ENCODE results near the gene IQCK. TPM values are rescaled to one million over a fixed set of nuclear protein-coding genes. Genes with fewer than 3 reads are reported as not detected.

Gene IQCK
- total RNA-seq, 3 donors from 2014 or later: 25.9 to 63.8 (median 34.7) TPM

DNA sequence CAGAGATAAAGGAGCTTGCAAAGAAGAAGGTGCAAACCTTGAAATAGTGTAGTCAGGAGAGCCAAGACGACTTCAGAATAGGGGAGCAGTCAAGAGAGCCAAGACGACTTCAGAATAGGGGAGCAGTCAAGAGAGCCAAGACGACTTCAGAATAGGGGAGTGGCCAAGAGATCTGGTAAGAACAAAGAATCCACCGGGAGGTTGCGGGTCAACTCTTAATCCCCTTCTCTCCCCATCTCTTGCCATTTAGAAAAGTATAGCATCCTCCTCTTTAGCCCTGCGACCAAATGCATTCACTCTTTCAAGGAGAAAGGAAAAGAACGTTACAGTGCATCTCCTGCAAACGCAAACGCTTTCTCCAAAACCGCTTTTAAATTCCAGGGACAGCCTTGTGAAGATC lies 757 bp upstream of the IQCK start:
- H3K4me3 ChIP-seq: peak overlapping the region; percentile 69 to 99 (median 88)
- no peak for DNase-seq (ENCODE audit: low spot score in 2 of 2)
- TF ChIP-seq POLR2AphosphoS5 (IDR thresholded peaks at IDR 0.05): no peak
- TF ChIP-seq, protein P1, sequence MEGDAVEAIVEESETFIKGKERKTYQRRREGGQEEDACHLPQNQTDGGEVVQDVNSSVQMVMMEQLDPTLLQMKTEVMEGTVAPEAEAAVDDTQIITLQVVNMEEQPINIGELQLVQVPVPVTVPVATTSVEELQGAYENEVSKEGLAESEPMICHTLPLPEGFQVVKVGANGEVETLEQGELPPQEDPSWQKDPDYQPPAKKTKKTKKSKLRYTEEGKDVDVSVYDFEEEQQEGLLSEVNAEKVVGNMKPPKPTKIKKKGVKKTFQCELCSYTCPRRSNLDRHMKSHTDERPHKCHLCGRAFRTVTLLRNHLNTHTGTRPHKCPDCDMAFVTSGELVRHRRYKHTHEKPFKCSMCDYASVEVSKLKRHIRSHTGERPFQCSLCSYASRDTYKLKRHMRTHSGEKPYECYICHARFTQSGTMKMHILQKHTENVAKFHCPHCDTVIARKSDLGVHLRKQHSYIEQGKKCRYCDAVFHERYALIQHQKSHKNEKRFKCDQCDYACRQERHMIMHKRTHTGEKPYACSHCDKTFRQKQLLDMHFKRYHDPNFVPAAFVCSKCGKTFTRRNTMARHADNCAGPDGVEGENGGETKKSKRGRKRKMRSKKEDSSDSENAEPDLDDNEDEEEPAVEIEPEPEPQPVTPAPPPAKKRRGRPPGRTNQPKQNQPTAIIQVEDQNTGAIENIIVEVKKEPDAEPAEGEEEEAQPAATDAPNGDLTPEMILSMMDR (IDR thresholded peaks at IDR 0.05): no peak
- TF ChIP-seq POLR2A (IDR thresholded peaks at IDR 0.05): no peak
- peak overlapping the region; percentile 76 to 94 for H3K27ac ChIP-seq
- H3K27me3 ChIP-seq: no peaks in the 10 kb centered on the region
- intact Hi-C loops (cut with DNase I; ENCODE audit: low total_unique reads): loop anchor here (10.0 kb wide), 1 partner anchor 167 kb away; the partner anchor contains the start of gene GPRC5B
- no peaks in the 10 kb centered on the region for H3K9me3 ChIP-seq
- no peaks in the 10 kb centered on the region for H3K36me3 ChIP-seq
- peaks cover 5 to 24% of the 10 kb centered on the region in 2 donors for H3K4me1 ChIP-seq

DNA sequence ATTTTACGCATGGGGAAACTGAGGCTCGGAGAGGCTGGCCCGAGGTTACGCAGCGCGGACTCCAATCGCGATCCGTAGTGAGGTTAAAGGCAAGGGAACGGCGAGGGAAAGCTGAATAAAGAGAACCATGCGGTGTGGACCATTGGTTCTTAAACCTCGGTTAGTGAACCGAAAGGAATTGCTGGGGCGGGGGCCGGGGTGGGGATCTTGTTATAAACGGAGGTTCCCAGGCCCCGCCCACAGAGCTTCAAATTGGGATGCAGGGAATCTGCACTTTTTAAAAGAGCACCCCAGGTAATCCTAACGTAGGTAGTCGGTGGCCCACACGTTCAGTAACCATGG lies 524 bp downstream of the IQCK start:
- peak overlapping the region; percentile 76 to 94 for H3K27ac ChIP-seq
- intact Hi-C loops (cut with DNase I; ENCODE audit: low total_unique reads): loop anchor here (10.0 kb wide), 1 partner anchor 166 kb away; the partner anchor contains the start of gene GPRC5B
- H3K4me1 ChIP-seq: peaks cover 5 to 24% of the 10 kb centered on the region in 2 donors
- peak overlapping the region; percentile 69 to 99 (median 88) for H3K4me3 ChIP-seq
- no peak for DNase-seq (ENCODE audit: low spot score in 2 of 2)
- TF ChIP-seq POLR2A (IDR thresholded peaks at IDR 0.05) (no peak), POLR2AphosphoS5 (IDR thresholded peaks at IDR 0.05) (no peak)
- TF ChIP-seq, protein P1 (IDR thresholded peaks at IDR 0.05): no peak
- no peaks in the 10 kb centered on the region for H3K36me3 ChIP-seq
- no peaks in the 10 kb centered on the region for H3K27me3 ChIP-seq
- H3K9me3 ChIP-seq: no peaks in the 10 kb centered on the region

DNA sequence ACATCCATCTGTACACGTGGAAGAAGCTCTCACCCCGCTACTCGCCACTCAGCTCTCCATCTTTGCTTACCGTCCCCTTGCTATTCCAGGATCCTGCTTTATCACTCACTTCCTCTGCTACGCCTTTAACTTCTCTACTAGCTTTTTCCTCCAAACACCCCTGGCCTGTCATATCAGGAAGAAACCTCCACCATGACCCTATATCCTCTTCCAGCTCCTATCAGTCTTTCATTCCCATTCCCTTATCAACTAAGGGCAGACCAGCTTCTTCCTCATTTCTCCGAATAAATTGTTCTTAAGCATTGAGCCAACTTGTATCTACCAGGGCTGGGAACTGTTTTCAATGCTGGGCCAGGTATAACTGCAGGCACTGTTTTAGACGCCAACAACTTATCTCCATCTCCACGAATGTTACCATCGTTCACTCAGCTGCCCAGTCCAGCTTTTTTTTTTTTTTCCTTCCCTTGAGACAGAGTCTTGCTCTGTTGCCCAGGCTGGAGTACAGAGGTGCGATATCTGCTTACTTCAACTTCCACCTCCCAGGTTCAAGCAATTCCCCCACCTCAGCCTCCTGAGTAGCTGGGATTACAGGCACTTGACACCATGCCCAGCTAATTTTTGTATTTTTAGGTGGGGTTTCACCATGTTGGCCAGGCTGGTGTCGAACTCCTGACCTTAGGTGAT lies 4.3 kb downstream of the IQCK start:
- intact Hi-C loops (cut with DNase I; ENCODE audit: low total_unique reads): no loop called here
- Histone ChIP-seq H3K9me3 (no peaks in the 10 kb centered on the region), H3K4me3 (no peak overlapping the region), H3K4me1 (peaks cover 0 to 6% of the 10 kb centered on the region in 2 donors), H3K36me3 (no peaks in the 10 kb centered on the region), H3K27ac (no peak overlapping the region), H3K27me3 (no peaks in the 10 kb centered on the region)
- TF ChIP-seq, protein P1 (IDR thresholded peaks at IDR 0.05): no peak
- TF ChIP-seq POLR2AphosphoS5 (IDR thresholded peaks at IDR 0.05) (no peak), POLR2A (IDR thresholded peaks at IDR 0.05) (no peak)
- no peak for DNase-seq (ENCODE audit: low spot score in 2 of 2)

DNA sequence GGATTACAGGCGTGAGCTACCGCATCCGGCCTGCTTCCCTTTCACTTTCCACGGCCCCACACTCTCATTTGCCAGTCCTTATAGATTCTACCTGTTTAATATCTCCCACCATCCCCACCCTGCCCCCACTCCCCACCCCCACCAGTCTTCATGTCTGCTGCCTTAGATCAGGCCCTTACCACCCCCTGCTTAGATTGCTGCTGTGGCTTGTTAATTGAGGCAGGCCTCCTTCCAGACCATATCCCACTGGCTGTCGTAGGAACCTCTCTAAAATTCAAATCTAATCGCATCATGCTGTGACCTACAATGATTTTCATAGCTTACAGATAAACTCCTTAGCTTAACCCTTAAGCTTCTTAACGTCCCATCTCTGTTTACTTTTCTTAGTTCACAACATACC lies 4.9 kb downstream of the IQCK start:
- DNase-seq (ENCODE audit: low spot score in 2 of 2): no peak
- intact Hi-C loops (cut with DNase I; ENCODE audit: low total_unique reads): no loop called here

DNA sequence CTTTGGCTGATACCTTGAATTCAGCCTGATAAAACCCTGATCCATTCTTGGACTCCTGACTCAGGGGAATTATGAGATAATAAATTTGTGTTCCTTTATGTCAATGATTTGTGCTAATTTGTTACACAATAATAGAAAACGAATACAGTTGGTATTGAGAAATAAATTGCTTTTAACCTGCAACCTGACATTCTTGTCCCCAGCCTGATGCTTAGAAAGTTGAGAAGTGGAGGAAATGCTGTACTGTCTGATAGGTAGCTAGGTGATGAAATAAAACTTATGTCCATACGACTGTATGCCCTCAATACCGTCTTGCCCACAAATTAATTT lies 10.5 kb downstream of the IQCK start:
- Histone ChIP-seq H3K4me3 (no peak overlapping the region), H3K36me3 (no peaks in the 10 kb centered on the region), H3K27me3 (no peaks in the 10 kb centered on the region), H3K27ac (no peak overlapping the region), H3K4me1 (no peaks in the 10 kb centered on the region), H3K9me3 (no peaks in the 10 kb centered on the region)
- intact Hi-C loops (cut with DNase I; ENCODE audit: low total_unique reads): no loop called here
- DNase-seq (ENCODE audit: low spot score in 2 of 2): no peak
- TF ChIP-seq POLR2AphosphoS5 (IDR thresholded peaks at IDR 0.05) (no peak), POLR2A (IDR thresholded peaks at IDR 0.05) (no peak)
- TF ChIP-seq, protein P1 (IDR thresholded peaks at IDR 0.05): no peak

More for the DNA sequence above, 4.9 kb downstream of the IQCK start:
- TF ChIP-seq, protein P1 (IDR thresholded peaks at IDR 0.05): no peak
- TF ChIP-seq POLR2A (IDR thresholded peaks at IDR 0.05) (no peak), POLR2AphosphoS5 (IDR thresholded peaks at IDR 0.05) (no peak)
- no peak overlapping the region for H3K27ac ChIP-seq
- H3K9me3 ChIP-seq: no peaks in the 10 kb centered on the region
- peaks cover 0 to 6% of the 10 kb centered on the region in 2 donors for H3K4me1 ChIP-seq
- H3K36me3 ChIP-seq: no peaks in the 10 kb centered on the region
- no peak overlapping the region for H3K4me3 ChIP-seq
- H3K27me3 ChIP-seq: no peaks in the 10 kb centered on the region

Data from breast epithelium (tissue), 4 donors.